Neuronal stem cell (in vitro differentiated cells): Measurements from ENCODE around the gene HDAC3.

Source experiments
- DNase-seq: peaks from one replicate; pipeline ENCODE4 v3.0.0-alpha.2; 2013; ENCODE audit warnings: low spot score
- H2AFZ ChIP-seq: one replicate; pipeline ENCODE4 v1.6.1; 2013; ENCODE audit warnings: mild to moderate bottlenecking, low read length, inconsistent platforms
- H2AK5ac ChIP-seq: 2 replicates; pipeline ENCODE4 v1.6.1; 2013; ENCODE audit warnings: low read depth, mild to moderate bottlenecking, inconsistent platforms, low read length, moderate library complexity, mixed read lengths
- H2BK120ac ChIP-seq: 2 replicates; pipeline ENCODE4 v1.6.1; 2013; ENCODE audit warnings: low read depth, mild to moderate bottlenecking, inconsistent platforms, low read length, moderate library complexity, mixed read lengths
- H2BK12ac ChIP-seq: one replicate; pipeline ENCODE4 v1.6.1; 2013; ENCODE audit warnings: low read length, inconsistent platforms
- H2BK15ac ChIP-seq: 2 replicates; pipeline ENCODE4 v1.6.1; 2013; ENCODE audit warnings: mild to moderate bottlenecking, low read length, inconsistent platforms, mixed read lengths
- H2BK5ac ChIP-seq: one replicate; pipeline ENCODE4 v1.6.1; 2013; ENCODE audit warnings: inconsistent platforms, mild to moderate bottlenecking, low read length, moderate library complexity
- H3K14ac ChIP-seq: one replicate; pipeline ENCODE4 v1.6.1; 2013; ENCODE audit warnings: low read length, inconsistent platforms
- H3K18ac ChIP-seq: 2 replicates; pipeline ENCODE4 v1.6.1; 2013; ENCODE audit warnings: low read length, inconsistent platforms
- H3K23ac ChIP-seq: 2 replicates; pipeline ENCODE4 v1.6.1; 2013; ENCODE audit warnings: low read depth, mild to moderate bottlenecking, mixed read lengths, low read length, inconsistent platforms; ENCODE audit not compliant: poor library complexity
- H3K27ac ChIP-seq: replicated peaks from 3 replicates; pipeline ENCODE4 v1.5.1; 2013; ENCODE audit warnings: low read length, inconsistent platforms
- H3K27me3 ChIP-seq, 3 experiments: 2 replicates each; pipeline ENCODE4 v1.6.1; 2013; ENCODE audit warnings: low read length in 3 of 3, mild to moderate bottlenecking in 2 of 3, inconsistent platforms in 1 of 3, low read depth in 1 of 3, mixed read lengths in 1 of 3, moderate library complexity in 1 of 3; ENCODE audit not compliant: control insufficient read depth in 3 of 3, insufficient read depth in 3 of 3
- H3K36me3 ChIP-seq, 2 donors: replicated peaks in 1 of 2; 2 replicates each; pipeline ENCODE4 v1.6.1; 2013; ENCODE audit warnings: low read length in 2 of 2; ENCODE audit not compliant: control insufficient read depth in 2 of 2, insufficient read depth in 2 of 2
- H3K4ac ChIP-seq: 2 replicates; pipeline ENCODE4 v1.6.1; 2013; ENCODE audit warnings: inconsistent platforms, mild to moderate bottlenecking, low read length, moderate library complexity
- H3K4me1 ChIP-seq, 2 donors: 1 replicate in 1 of 2; 2 replicates in 1 of 2; pipeline ENCODE4 v1.6.1; 2013; ENCODE audit warnings: low read length in 2 of 2, low read depth in 1 of 2; ENCODE audit not compliant: control insufficient read depth in 2 of 2, insufficient read depth in 1 of 2
- H3K4me2 ChIP-seq: one replicate; pipeline ENCODE4 v1.6.1; 2013; ENCODE audit warnings: mild to moderate bottlenecking, low read length, inconsistent platforms; ENCODE audit not compliant: insufficient read depth, poor library complexity, severe bottlenecking
- H3K4me3 ChIP-seq, 2 donors: 2 replicates each; pipeline ENCODE4 v1.5.1; 2013; ENCODE audit warnings: low read length in 2 of 2, mild to moderate bottlenecking in 2 of 2, inconsistent platforms in 1 of 2, moderate library complexity in 1 of 2
- H3K79me1 ChIP-seq: one replicate; pipeline ENCODE4 v1.6.1; 2013; ENCODE audit warnings: low read depth, mild to moderate bottlenecking, inconsistent platforms, low read length, moderate library complexity
- H3K9ac ChIP-seq: one replicate; pipeline ENCODE4 v1.6.1; 2013; ENCODE audit warnings: mild to moderate bottlenecking, low read depth, low read length, inconsistent platforms; ENCODE audit not compliant: poor library complexity
- H3K9me3 ChIP-seq, 2 donors: replicated peaks in 1 of 2; 2 replicates each; pipeline versions ENCODE3 to v1.6.1; 2013; ENCODE audit warnings: low read length in 2 of 2, mild to moderate bottlenecking in 2 of 2, inconsistent platforms in 1 of 2, low read depth in 1 of 2, mixed read lengths in 1 of 2, moderate library complexity in 1 of 2; ENCODE audit not compliant: control insufficient read depth in 2 of 2, insufficient read depth in 1 of 2
- H4K8ac ChIP-seq: one replicate; pipeline ENCODE4 v1.6.1; 2013; ENCODE audit warnings: low read depth, mild to moderate bottlenecking, inconsistent platforms, low read length, moderate library complexity
- H4K91ac ChIP-seq: one replicate; pipeline ENCODE4 v1.6.1; 2013; ENCODE audit warnings: low read length, low read depth, mild to moderate bottlenecking, inconsistent platforms; ENCODE audit not compliant: poor library complexity
- WGBS, 2 donors: extraction: QIAGEN DNeasy Blood & Tissue Kit; methylation state at CpG; one replicate each; pipeline ENCODE4 v1.1.7; 2013; ENCODE audit warnings: missing lambda C conversion rate in 2 of 2, mixed read lengths in 1 of 2; ENCODE audit not compliant: insufficient read length in 2 of 2, insufficient replicate concordance in 1 of 2; ENCODE audit errors: extremely low coverage in 2 of 2; 5-methylcytosine and 5-hydroxymethylcytosine counted together

HDAC3 gene

GRCh38 chr5:141609044-141609443 lies 27.6 kb downstream of the HDAC3 start:
- no peak overlapping the region for H3K4me2 ChIP-seq
- no peak overlapping the region for H3K18ac ChIP-seq
- H2BK12ac ChIP-seq, result no peak overlapping the region
- H2AFZ ChIP-seq, result no peak overlapping the region
- no peak overlapping the region for H4K8ac ChIP-seq
- no peak overlapping the region for H3K4ac ChIP-seq
- no peak overlapping the region for H3K27ac ChIP-seq
- H3K36me3 ChIP-seq, result peaks cover 0 to 10% of the 10 kb centered on the region in 2 donors
- no peaks in the 10 kb centered on the region for H3K79me1 ChIP-seq
- peaks cover 3 to 5% of the 10 kb centered on the region in 2 donors for H3K4me1 ChIP-seq
- no peak overlapping the region for H2BK5ac ChIP-seq
- WGBS, 2 donors, result no CpG with 5 or more reads among the region's 3 CpGs
- no peak overlapping the region for H2AK5ac ChIP-seq
- peaks cover 0 to 3% of the 10 kb centered on the region in 2 donors for H3K9me3 ChIP-seq
- no peak for DNase-seq
- H2BK15ac ChIP-seq, result no peak overlapping the region
- H3K4me3 ChIP-seq, result no peak overlapping the region
- no peak overlapping the region for H4K91ac ChIP-seq
- H3K27me3 ChIP-seq, result no peaks in the 10 kb centered on the region
- H3K9ac ChIP-seq, result no peak overlapping the region
- no peak overlapping the region for H2BK120ac ChIP-seq
- no peak overlapping the region for H3K23ac ChIP-seq
- no peak overlapping the region for H3K14ac ChIP-seq

- Histone ChIP-seq H3K4ac (no peak overlapping the region), H3K27me3 (no peaks in the 10 kb centered on the region), H2AFZ (no peak overlapping the region), H3K4me1 (peaks cover 0 to 7% of the 10 kb centered on the region in 2 donors), H3K18ac (no peak overlapping the region), H2BK15ac (no peak overlapping the region), H4K91ac (no peak overlapping the region), H3K4me3 (no peak overlapping the region), H3K9ac (no peak overlapping the region), H2BK12ac (no peak overlapping the region), H3K23ac (no peak overlapping the region), H3K79me1 (no peaks in the 10 kb centered on the region), H3K4me2 (no peak overlapping the region), H3K9me3 (peaks cover 0 to 3% of the 10 kb centered on the region in 2 donors), H3K36me3 (peaks cover 0 to 10% of the 10 kb centered on the region in 2 donors), H4K8ac (no peak overlapping the region), H2BK120ac (no peak overlapping the region), H2AK5ac (no peak overlapping the region), H3K14ac (no peak overlapping the region), H3K27ac (no peak overlapping the region), H2BK5ac (no peak overlapping the region)
- no CpG with 5 or more reads among the region's 1 CpG for WGBS, 2 donors
- DNase-seq, result no peak
Measured at GRCh38 chr5:141608557-141608956, 28.1 kb downstream of the HDAC3 start.

GRCh38 chr5:141608046-141608445 lies 28.6 kb downstream of the HDAC3 start:
- Histone ChIP-seq H2AK5ac (no peak overlapping the region), H3K4me3 (no peak overlapping the region), H3K9ac (no peak overlapping the region), H4K91ac (no peak overlapping the region), H3K23ac (no peak overlapping the region), H3K14ac (no peak overlapping the region), H4K8ac (no peak overlapping the region), H2AFZ (no peak overlapping the region), H3K4me1 (peaks cover 0 to 5% of the 10 kb centered on the region in 2 donors), H3K4ac (no peak overlapping the region), H2BK120ac (no peak overlapping the region), H3K79me1 (no peaks in the 10 kb centered on the region), H2BK15ac (no peak overlapping the region), H2BK12ac (no peak overlapping the region), H3K27me3 (no peaks in the 10 kb centered on the region), H3K9me3 (peaks cover 0 to 3% of the 10 kb centered on the region in 2 donors), H2BK5ac (no peak overlapping the region), H3K4me2 (no peak overlapping the region), H3K27ac (no peak overlapping the region), H3K18ac (no peak overlapping the region), H3K36me3 (peaks cover 0 to 10% of the 10 kb centered on the region in 2 donors)
- DNase-seq, result no peak
- WGBS, 2 donors, result no CpG with 5 or more reads among the region's 2 CpGs

- H3K27me3 ChIP-seq, result no peaks in the 10 kb centered on the region
- H3K4me3 ChIP-seq, result no peak overlapping the region
- no peak overlapping the region for H3K4me2 ChIP-seq
- no peak overlapping the region for H4K8ac ChIP-seq
- H3K27ac ChIP-seq, result no peak overlapping the region
- H3K9me3 ChIP-seq, result no peaks in the 10 kb centered on the region
- H2AK5ac ChIP-seq, result no peak overlapping the region
- H3K18ac ChIP-seq, result no peak overlapping the region
- H2AFZ ChIP-seq, result no peak overlapping the region
- peaks cover 0 to 5% of the 10 kb centered on the region in 2 donors for H3K4me1 ChIP-seq
- H3K14ac ChIP-seq, result no peak overlapping the region
- H3K23ac ChIP-seq, result no peak overlapping the region
- no peak overlapping the region for H2BK5ac ChIP-seq
- H3K9ac ChIP-seq, result no peak overlapping the region
- no peaks in the 10 kb centered on the region for H3K36me3 ChIP-seq
- no peak overlapping the region for H2BK120ac ChIP-seq
- H4K91ac ChIP-seq, result no peak overlapping the region
- DNase-seq, result no peak
- no peak overlapping the region for H3K4ac ChIP-seq
- H2BK15ac ChIP-seq, result no peak overlapping the region
- H3K79me1 ChIP-seq, result no peaks in the 10 kb centered on the region
- H2BK12ac ChIP-seq, result no peak overlapping the region
- no CpG with 5 or more reads among the region's 6 CpGs for WGBS, 2 donors
Measured at GRCh38 chr5:141605523-141606277, 30.9 kb downstream of the HDAC3 start.
